GM12801 (cell line): ENCODE measurements around the gene PPM1H.

Experiments used
- CTCF ChIP-seq: IDR thresholded peaks from one replicate; pipeline ENCODE4 v1.5.1; 2011; ENCODE audit warnings: control low read depth; ENCODE audit not compliant: insufficient read length; ENCODE audit errors: extremely low read depth

Gene PPM1H

GRCh38 chr12:62632411-62632918 lies 302.5 kb downstream of the PPM1H start:
- no peak for TF ChIP-seq CTCF

DNA sequence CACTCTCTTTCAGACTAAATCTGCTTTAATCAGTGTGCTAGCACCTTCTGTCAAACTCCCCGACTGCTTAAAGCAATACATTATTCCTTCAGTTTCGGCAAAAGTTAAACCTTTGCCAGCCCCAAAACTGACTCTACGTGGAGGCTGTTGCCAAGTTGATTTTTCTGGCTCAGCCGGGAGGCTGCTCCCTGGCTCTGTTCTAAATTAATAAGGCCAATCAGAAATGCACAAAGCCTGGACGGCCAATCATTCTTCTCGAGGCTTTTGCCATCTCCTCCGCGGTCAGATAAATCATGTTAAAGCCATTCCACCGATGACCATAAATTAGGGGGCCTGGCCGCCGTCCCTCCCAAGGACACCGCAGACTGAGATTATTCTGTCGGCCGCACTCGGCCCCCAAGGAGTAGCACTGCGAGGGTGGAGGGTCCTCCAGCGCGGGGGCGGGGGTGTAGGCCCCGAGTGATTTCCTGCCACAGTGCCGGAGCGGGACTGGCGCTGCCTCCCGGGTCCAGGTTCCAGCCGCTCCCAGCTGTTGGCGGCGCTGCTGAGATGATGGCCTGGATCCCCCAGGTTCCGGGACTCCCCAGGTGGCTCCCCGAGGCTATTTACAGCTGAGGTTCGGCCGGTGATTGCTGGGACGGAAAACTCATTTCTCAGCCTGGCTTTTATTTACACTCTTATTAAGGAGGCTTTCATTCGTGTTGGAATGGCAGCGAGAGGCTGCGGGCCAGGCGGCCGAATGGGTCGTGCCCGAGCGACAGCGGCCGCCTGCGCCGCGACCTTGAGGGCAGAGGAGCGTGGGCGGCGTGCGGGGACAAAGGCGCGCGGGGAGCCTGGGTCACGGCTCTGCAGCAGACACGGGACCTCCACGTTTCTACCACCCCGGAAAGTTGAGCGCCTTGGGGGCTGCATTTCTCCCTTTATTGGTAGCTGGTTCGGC lies 303.2 kb downstream of the PPM1H start:
- no peak for TF ChIP-seq CTCF

DNA sequence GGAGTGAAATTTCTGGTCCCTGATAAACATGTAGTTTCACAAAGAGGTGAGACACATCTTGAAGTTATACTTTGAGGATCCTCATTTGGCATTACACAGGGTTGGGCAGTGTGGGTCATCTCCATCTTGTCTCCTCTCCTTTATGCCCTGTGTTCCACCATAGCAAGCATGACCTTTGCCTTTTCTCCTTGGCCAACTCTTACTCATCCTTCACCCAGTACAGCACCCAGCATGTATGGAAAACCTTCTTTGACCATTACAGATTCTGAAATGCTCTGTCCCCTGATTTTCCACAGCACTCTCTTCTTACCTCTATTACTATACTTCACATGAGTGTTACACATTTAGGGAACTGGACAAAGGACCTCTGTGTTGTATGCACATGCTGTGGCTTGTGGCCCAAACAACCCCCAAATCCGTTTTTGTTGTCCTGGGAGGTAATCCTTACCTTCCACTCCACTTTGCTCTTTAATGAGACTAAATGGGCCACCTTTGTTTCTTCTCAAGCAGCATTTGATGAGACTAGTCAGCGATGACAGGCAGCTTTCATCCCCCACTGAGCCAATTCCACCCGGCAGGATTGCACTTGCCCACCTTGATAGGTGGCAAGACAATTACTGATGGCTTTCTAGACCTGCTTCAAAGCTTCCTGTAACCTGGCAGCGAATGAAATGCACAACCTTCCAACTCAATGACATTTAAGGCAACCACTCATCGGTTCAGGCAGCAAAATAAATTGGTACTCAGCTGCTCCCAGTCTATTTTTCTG lies 304.8 kb downstream of the PPM1H start:
- TF ChIP-seq CTCF, result no peak

DNA sequence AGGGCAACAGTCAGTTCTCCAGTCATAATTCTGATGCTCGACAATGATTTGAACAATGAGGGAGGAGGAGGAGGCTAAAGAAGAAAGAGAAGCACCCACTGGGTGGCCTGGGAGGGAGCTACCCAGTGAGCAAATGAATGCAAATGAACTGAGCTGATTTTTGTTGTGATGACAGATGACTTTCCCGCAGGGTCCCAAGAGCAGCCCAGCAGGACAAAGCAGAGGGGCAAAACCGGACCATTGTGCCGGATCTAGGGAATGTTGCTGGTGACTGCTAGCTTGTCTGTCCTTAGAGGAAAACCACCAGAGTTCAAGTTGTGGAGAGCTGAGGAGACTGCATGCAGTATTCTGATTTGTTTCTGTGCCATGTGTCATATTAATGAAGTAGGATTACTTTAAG lies 305.5 kb downstream of the PPM1H start:
- no peak for TF ChIP-seq CTCF

DNA sequence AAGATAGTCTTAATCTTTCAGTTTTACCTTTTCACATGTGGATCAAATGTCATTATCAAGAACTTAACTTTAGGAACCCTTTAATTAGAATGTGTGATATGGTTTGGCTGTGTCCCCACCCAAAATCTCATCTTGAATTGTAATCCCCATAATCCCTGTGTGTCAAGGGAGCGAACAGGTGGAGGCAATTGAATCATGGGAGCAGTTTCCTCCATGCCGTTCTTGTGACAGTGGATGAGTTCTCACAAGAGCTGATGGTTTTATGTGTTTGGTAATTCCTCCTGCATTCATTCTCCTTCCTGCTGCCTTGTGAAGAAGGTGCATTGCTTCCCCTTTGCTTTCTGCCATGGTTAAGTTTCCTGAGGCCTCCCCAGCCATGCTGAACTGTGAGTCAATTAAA lies 307.8 kb downstream of the PPM1H start:
- TF ChIP-seq CTCF, result no peak

- TF ChIP-seq CTCF, result no peak
These were observed 309.7 kb downstream of the PPM1H start for GRCh38 chr12:62625228-62625627.

DNA sequence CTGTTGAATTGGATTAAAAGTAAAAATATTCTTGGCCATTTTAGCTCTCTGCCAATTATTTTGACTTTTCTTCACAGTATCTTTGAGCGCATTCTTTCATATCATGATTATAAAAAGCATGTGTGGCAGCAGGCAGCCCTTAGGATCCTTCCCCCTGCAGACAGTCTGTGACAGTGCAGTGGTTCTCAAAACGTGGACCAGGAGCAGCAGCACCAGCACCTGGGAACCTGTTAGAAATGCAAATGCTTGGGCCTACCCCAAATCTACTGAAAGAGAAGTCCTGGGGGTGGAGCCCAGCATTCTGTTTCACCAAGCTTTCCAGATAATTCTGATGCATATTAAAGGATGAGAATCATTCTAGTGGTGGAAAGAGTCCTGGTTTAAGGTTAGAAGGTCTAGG lies 312.8 kb downstream of the PPM1H start:
- no peak for TF ChIP-seq CTCF
